Upper lobe of left lung (tissue), 6 donors: ENCODE data around the gene MAPK7. TPM values are rescaled to one million over a fixed set of nuclear protein-coding genes. Genes with fewer than 3 reads are reported as not detected.

ENCODE experiments used
- ATAC-seq, 2 donors: fragments of 200-7000 bp; cut with Tn5 transposase; one replicate each; pipeline ENCODE4 v1.9.1; 2022; ENCODE audit warnings: mild to moderate bottlenecking in 2 of 2, moderate library complexity in 2 of 2; ENCODE audit not compliant: low FRiP score in 2 of 2
- DNase-seq, 2 donors: peaks; one replicate each; pipeline ENCODE4 v3.0.0-alpha.2; 2019 to 2020
- H3K27ac ChIP-seq, 4 donors: fragments of 200-600 bp; sonication (generic); one replicate each; pipeline ENCODE4 v1.5.1; 2016 to 2019
- H3K27me3 ChIP-seq, 4 donors: fragments of 200-600 bp; sonication (generic); one replicate each; pipeline ENCODE4 v1.5.1; 2017 to 2019
- H3K36me3 ChIP-seq, 4 donors: fragments of 200-600 bp; sonication (generic); one replicate each; pipeline ENCODE4 v1.5.1; 2016 to 2019
- H3K4me1 ChIP-seq, 4 donors: fragments of 200-600 bp; sonication (generic); one replicate each; pipeline ENCODE4 v1.5.1; 2018 to 2019
- H3K4me3 ChIP-seq, 4 donors: fragments of 200-600 bp; sonication (generic); one replicate each; pipeline ENCODE4 v1.5.1; 2017 to 2019; ENCODE audit warnings: mild to moderate bottlenecking in 2 of 4, moderate library complexity in 1 of 4
- H3K9me3 ChIP-seq, 4 donors: fragments of 200-600 bp; sonication (generic); one replicate each; pipeline ENCODE4 v1.5.1; 2018 to 2019
- CTCF ChIP-seq, 6 experiments: fragments of 450-650 bp in 4 of 6; fragments of 200-600 bp in 2 of 6; sonication (generic) in 2 of 6; IDR thresholded peaks; one replicate each; pipeline ENCODE4 v1.5.1; 2016 to 2019; ENCODE audit warnings: antibody characterized with exemption in 6 of 6
- EP300 ChIP-seq, 4 donors: sonication (generic); formaldehyde crosslinking; IDR thresholded peaks; one replicate each; pipeline ENCODE4 v1.5.1; 2017; ENCODE audit warnings: antibody characterized with exemption in 4 of 4, control low read depth in 2 of 4
- POLR2A ChIP-seq, 4 donors: fragments of 450-650 bp; IDR thresholded peaks; one replicate each; pipeline ENCODE4 v1.5.1; 2016 to 2017; ENCODE audit warnings: antibody characterized with exemption in 4 of 4, mild to moderate bottlenecking in 2 of 4
- POLR2AphosphoS5 ChIP-seq, 2 donors: sonication (generic); formaldehyde crosslinking; IDR thresholded peaks; one replicate each; pipeline ENCODE4 v1.5.1; 2017; ENCODE audit warnings: antibody characterized with exemption in 2 of 2
- WGBS, 2 donors: methylation state at CpG; one replicate each; pipeline ENCODE4 v1.1.5; 2017 to 2018; 5-methylcytosine and 5-hydroxymethylcytosine counted together
- small RNA-seq, 4 donors: library from RNA; depleted of rRNA; stranded (forward); fragments of <200 nt; gene quantifications; one replicate each; pipeline ENCODE3, GENCODE V24; 2016
- total RNA-seq, 6 donors: library from RNA; depleted of rRNA in 4 of 6; stranded (reverse); fragments of >200 nt in 4 of 6; gene quantifications; one replicate each; pipeline versions ENCODE4 v1.1.0 to v1.2.1, GENCODE V29; 2016 to 2021
- donor health status: DM: no; HTN: no; CAD: no; lungs with moderate emphysema.
- donor health status: DM: no; HTN: yes; CAD: no; lungs with severe emphysema.

MAPK7 gene
- total RNA-seq, 6 donors from 2014 or later: 20.1 to 77.2 (median 37.6) TPM

DNA sequence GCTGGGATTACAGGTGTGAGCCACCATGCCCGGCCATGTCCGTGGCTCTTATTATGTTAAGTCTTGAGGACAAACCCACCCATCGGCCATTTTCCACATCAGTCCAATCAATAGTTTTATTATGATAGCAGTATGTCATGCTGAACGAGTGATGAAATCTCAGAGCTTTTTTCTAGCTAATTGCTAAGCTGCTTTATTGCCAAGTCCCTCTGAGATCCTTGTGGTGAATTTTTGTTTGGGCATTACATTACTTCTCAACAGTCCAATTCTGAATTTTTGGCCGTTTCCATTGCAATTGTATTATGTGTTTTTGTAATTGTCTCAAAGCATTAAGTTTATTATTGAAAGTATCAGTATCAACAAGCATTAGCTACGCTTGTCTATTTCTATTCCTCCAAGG, 43.6 kb downstream of the MAPK7 start:
- peaks cover 0 to 5% (median 2%) of the 10 kb centered on the region in 4 donors for H3K4me1 ChIP-seq
- no peaks in the 10 kb centered on the region for H3K36me3 ChIP-seq
- 81 to 85% methylated on average over 6 of the region's 6 CpGs for WGBS, 2 donors
- no peaks in the 10 kb centered on the region for H3K9me3 ChIP-seq
- no peak overlapping the region for H3K4me3 ChIP-seq
- no peak for DNase-seq
- H3K27ac ChIP-seq: no peak overlapping the region
- no peaks in the 10 kb centered on the region for H3K27me3 ChIP-seq
- no peak for TF ChIP-seq POLR2A (IDR thresholded peaks at IDR 0.05)
- TF ChIP-seq EP300 (IDR thresholded peaks at IDR 0.05): no peak
- TF ChIP-seq CTCF (IDR thresholded peaks at IDR 0.05): no peak
- no peak for TF ChIP-seq POLR2AphosphoS5 (IDR thresholded peaks at IDR 0.05)
- ATAC-seq: no peak

DNA sequence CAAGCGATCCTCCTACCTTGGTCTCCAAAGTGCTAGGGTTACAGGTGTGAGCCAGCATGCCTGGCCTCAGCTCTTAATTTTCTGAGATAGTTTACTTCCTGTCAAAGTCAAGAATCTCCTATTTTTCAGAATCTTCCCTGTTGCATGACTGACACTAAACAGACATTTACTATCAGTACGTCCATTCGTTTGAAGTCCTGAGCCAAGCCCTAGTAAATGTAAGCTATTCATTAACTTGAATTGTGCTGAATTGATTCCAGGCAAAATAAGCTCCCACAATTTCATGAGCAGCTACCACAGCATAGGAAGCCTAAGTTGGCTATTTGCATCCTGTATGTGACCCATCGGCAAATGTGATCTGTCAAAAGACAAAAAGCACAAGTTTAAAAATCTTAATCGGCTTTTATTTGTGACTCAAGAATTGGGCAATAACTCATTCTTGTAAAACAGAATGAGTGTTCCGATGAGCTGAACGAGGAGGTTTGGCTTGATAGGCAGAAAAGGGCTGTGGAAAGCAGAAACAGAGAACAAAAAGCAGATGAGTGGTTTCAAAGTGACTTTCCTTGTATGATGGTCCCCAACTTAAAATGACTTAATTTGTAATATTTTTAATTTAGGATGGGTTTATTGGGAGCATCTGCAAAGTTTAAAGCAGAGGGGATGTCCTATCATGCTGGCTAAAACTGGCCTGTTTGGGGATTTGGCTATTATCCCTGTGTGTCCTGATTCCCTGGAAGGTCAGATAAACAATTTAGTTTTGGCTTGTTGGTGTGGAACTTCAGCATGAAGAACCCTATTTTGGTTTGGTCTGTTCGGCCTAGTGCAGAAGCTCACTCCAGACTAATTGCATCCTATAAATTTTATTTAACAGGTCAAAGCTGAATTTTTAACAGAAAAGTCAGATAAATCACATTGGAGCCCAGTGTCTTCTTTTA, 46.9 kb downstream of the MAPK7 start:
- H3K4me1 ChIP-seq: peaks cover 0 to 5% (median 2%) of the 10 kb centered on the region in 4 donors
- 73 to 74% methylated on average over 8 of the region's 8 CpGs for WGBS, 2 donors
- no peaks in the 10 kb centered on the region for H3K36me3 ChIP-seq
- DNase-seq (no peak), ATAC-seq (peak in 1 of 2 donors; percentile 53)
- peak overlapping the region in 1 of 4 donors; percentile 57 for H3K27ac ChIP-seq
- no peaks in the 10 kb centered on the region for H3K9me3 ChIP-seq
- TF ChIP-seq POLR2AphosphoS5 (IDR thresholded peaks at IDR 0.05): no peak
- TF ChIP-seq EP300 (IDR thresholded peaks at IDR 0.05): no peak
- no peak for TF ChIP-seq CTCF (IDR thresholded peaks at IDR 0.05)
- TF ChIP-seq POLR2A (IDR thresholded peaks at IDR 0.05): no peak
- H3K27me3 ChIP-seq: no peaks in the 10 kb centered on the region
- no peak overlapping the region for H3K4me3 ChIP-seq

DNA sequence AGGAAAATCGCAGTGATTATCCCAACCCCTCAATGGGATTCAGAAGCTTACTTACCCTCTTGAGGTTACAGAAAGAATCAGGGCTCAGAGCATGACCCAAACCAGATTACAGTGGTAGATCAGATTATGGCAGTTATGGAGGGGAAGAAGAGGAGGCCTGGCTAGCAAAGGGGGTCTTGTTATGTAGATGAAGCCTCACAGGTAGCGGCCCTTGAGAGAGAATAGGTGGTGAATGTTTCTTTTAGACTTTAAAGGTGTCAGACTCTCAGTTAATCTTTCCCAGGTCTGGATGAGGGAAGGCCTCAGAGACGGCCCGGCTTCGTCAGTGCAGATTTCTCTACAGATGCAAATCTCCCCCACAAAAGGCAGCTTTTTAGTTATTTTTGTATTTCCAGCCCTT, 48.3 kb downstream of the MAPK7 start:
- no peak for ATAC-seq
- Histone ChIP-seq H3K9me3 (no peaks in the 10 kb centered on the region), H3K27me3 (no peaks in the 10 kb centered on the region), H3K36me3 (no peaks in the 10 kb centered on the region), H3K4me1 (peaks cover 0 to 5% (median 2%) of the 10 kb centered on the region in 4 donors), H3K4me3 (no peak overlapping the region), H3K27ac (no peak overlapping the region)
- WGBS, 2 donors: 94% methylated on average over 5 of the region's 5 CpGs
- TF ChIP-seq EP300 (IDR thresholded peaks at IDR 0.05): no peak
- TF ChIP-seq POLR2AphosphoS5 (IDR thresholded peaks at IDR 0.05): no peak
- TF ChIP-seq POLR2A (IDR thresholded peaks at IDR 0.05): no peak
- no peak for TF ChIP-seq CTCF (IDR thresholded peaks at IDR 0.05)
- DNase-seq: no peak

DNA sequence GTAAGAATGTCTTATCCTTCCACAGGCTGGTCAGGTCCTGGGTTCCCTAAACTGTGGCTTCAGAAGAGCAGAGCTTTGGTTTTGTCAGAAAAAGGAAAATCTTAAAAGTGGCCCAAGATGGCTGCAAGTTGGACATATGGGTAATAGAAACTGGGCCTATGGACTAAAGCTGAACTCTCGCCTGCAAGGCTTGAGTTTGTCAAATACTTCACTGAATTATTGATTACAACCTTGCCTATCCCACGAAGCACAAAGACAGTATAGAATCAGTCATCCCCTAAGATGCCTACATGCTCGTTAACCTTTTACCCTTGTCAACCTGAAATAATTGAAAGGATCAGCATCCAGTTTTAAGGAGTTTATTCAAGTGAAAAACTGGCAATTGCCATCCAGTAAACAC, 53.4 kb downstream of the MAPK7 start:
- H3K36me3 ChIP-seq: no peaks in the 10 kb centered on the region

More for the DNA sequence above, 53.4 kb downstream of the MAPK7 start:
- ATAC-seq (no peak), DNase-seq (no peak)
- Histone ChIP-seq H3K27ac (no peak overlapping the region), H3K9me3 (no peaks in the 10 kb centered on the region), H3K4me3 (no peak overlapping the region), H3K4me1 (no peaks in the 10 kb centered on the region), H3K27me3 (no peaks in the 10 kb centered on the region)
- WGBS, 2 donors: 67 to 84% methylated on average over 3 of the region's 3 CpGs
- TF ChIP-seq EP300 (IDR thresholded peaks at IDR 0.05) (no peak), POLR2A (IDR thresholded peaks at IDR 0.05) (no peak), POLR2AphosphoS5 (IDR thresholded peaks at IDR 0.05) (no peak), CTCF (IDR thresholded peaks at IDR 0.05) (no peak)

Small RNAs within 50 kb of the gene (small RNA-seq; reads per million reads assigned to genes)
- gene MIR1180 (4.7 to 17.4 (median 6.4) reads per million in 4 donors), gene RF00537 (0 reads per million in 4 donors)

Other genes with a start within 250 kb of the MAPK7 start
- gene EPN2, start 141.1 kb upstream of the MAPK7 start, total RNA-seq: 10 to 100 TPM; 26.3 to 64.5 (median 47.9) TPM
- 10 to 100 TPM; 11.7 to 52.4 (median 17.5) TPM for gene B9D1, start 15.8 kb upstream of the MAPK7 start, total RNA-seq
- gene MFAP4, start 8.7 kb downstream of the MAPK7 start, total RNA-seq: 100 to 1,000 TPM in 4 of 6 donors, 10 to 100 TPM in 2; 24.1 to 280 (median 175) TPM
- 1 to 10 TPM in 4 of 6 donors, under 1 TPM in 2; 0.69 to 6.3 (median 2.1) TPM for gene RNF112, start 32.7 kb downstream of the MAPK7 start, total RNA-seq
- gene SLC47A1, start 155.4 kb downstream of the MAPK7 start, total RNA-seq: 10 to 100 TPM in 4 of 6 donors, 1 to 10 TPM in 2; 6.9 to 20.8 (median 12.0) TPM